GM23338 (cell line): ENCODE data around the gene TCAF1. TPM values are rescaled to one million over a fixed set of nuclear protein-coding genes. Genes with fewer than 3 reads are reported as not detected.

Experiments used
- ATAC-seq: fragments of 200-7000 bp; cut with Tn5 transposase; 3 replicates; pipeline ENCODE4 v1.9.1; 2020
- DNase-seq: peaks from one replicate; pipeline ENCODE4 v3.0.0-alpha.2; 2015; ENCODE audit warnings: low spot score
- H2AFZ ChIP-seq: fragments of 200-600 bp; sonication (generic); 2 replicates; pipeline ENCODE4 v1.8.0; 2016; ENCODE audit warnings: antibody characterized with exemption, mild to moderate bottlenecking, moderate library complexity
- H3F3A ChIP-seq: fragments of 200-600 bp; sonication (generic); replicated peaks from 2 replicates; pipeline ENCODE4 v1.8.0; 2017; ENCODE audit warnings: antibody characterized with exemption, mixed run types, low read depth
- H3K27ac ChIP-seq: fragments of 200-600 bp; sonication (generic); 2 replicates; pipeline ENCODE4 v1.6.1; 2016; ENCODE audit warnings: low read depth
- H3K27me3 ChIP-seq: fragments of 200-600 bp; sonication (generic); 2 replicates; pipeline ENCODE4 v1.8.0; 2016; ENCODE audit warnings: mild to moderate bottlenecking, mixed run types, moderate library complexity; ENCODE audit not compliant: insufficient read depth
- H3K36me3 ChIP-seq: fragments of 200-600 bp; sonication (generic); 2 replicates; pipeline ENCODE4 v1.8.0; 2016; ENCODE audit warnings: mild to moderate bottlenecking; ENCODE audit not compliant: insufficient read depth
- H3K4me1 ChIP-seq: fragments of 200-600 bp; sonication (generic); 2 replicates; pipeline ENCODE4 v1.8.0; 2016; ENCODE audit warnings: mild to moderate bottlenecking, moderate library complexity; ENCODE audit not compliant: insufficient read depth
- H3K4me2 ChIP-seq: fragments of 200-600 bp; sonication (generic); 2 replicates; pipeline ENCODE4 v1.7.1; 2017; ENCODE audit warnings: mixed run types
- H3K4me3 ChIP-seq: fragments of 200-600 bp; sonication (generic); 2 replicates; pipeline ENCODE4 v1.6.1; 2016; ENCODE audit warnings: mixed run types
- H3K79me2 ChIP-seq: fragments of 200-600 bp; sonication (generic); replicated peaks from 2 replicates; pipeline ENCODE4 v1.8.0; 2017; ENCODE audit warnings: mild to moderate bottlenecking; ENCODE audit not compliant: insufficient read depth
- H3K9me2 ChIP-seq: fragments of 200-600 bp; sonication (generic); 2 replicates; pipeline ENCODE4 v1.8.0; 2017; ENCODE audit not compliant: insufficient read depth
- H4K20me1 ChIP-seq: fragments of 200-600 bp; sonication (generic); replicated peaks from 2 replicates; pipeline ENCODE4 v1.8.0; 2017; ENCODE audit warnings: mild to moderate bottlenecking; ENCODE audit not compliant: insufficient read depth
- H3K27ac Mint-ChIP-seq: 2 replicates; pipeline ENCODE4 v1.8.0; 2020; ENCODE audit warnings: inconsistent platforms, mild to moderate bottlenecking, moderate library complexity, mixed read lengths
- H3K27me3 Mint-ChIP-seq: 3 replicates; pipeline ENCODE4 v1.8.0; 2022; ENCODE audit warnings: low read depth, mild to moderate bottlenecking, moderate library complexity, mixed read lengths, inconsistent platforms; ENCODE audit not compliant: insufficient read depth, poor library complexity
- H3K36me3 Mint-ChIP-seq: 3 replicates; pipeline ENCODE4 v1.8.0; 2021; ENCODE audit warnings: low read depth, mild to moderate bottlenecking, inconsistent platforms, moderate library complexity, mixed read lengths
- H3K4me1 Mint-ChIP-seq: 3 replicates; pipeline ENCODE4 v1.8.0; 2020; ENCODE audit warnings: mild to moderate bottlenecking, inconsistent platforms, mixed read lengths
- H3K4me3 Mint-ChIP-seq: 3 replicates; pipeline ENCODE4 v1.8.0; 2021; ENCODE audit warnings: moderate library complexity, mild to moderate bottlenecking, inconsistent platforms, mixed read lengths
- H3K9me3 Mint-ChIP-seq: 3 replicates; pipeline ENCODE4 v1.8.0; 2020; ENCODE audit warnings: moderate library complexity, mild to moderate bottlenecking, inconsistent platforms, mixed read lengths
- CREB1 ChIP-seq: fragments of 250-450 bp; sonication (Bioruptor Pico); IDR thresholded peaks from 2 replicates; pipeline ENCODE4 v1.5.0; 2020; ENCODE audit warnings: low read depth, mild to moderate bottlenecking, moderate library complexity
- CTCF ChIP-seq, 2 experiments: fragments of 200-600 bp in 1 of 2; sonication (generic) in 1 of 2; conservative IDR thresholded peaks; 2 replicates each; pipeline versions ENCODE4 v1.5.1 to v1.6.1; 2016 to 2017; ENCODE audit warnings: antibody characterized with exemption in 2 of 2, low read depth in 2 of 2, mild to moderate bottlenecking in 2 of 2, moderate library complexity in 1 of 2
- ETS1 ChIP-seq: IDR thresholded peaks from 2 replicates; pipeline ENCODE4 v1.6.1; 2016; ENCODE audit warnings: antibody characterized with exemption
- EZH2 ChIP-seq: fragments of 200-600 bp; sonication (generic); IDR thresholded peaks from one replicate; pipeline ENCODE4 v1.8.0; 2017; ENCODE audit warnings: antibody characterized with exemption, mild to moderate bottlenecking, low read depth; ENCODE audit not compliant: unreplicated experiment
- EZH2phosphoT487 ChIP-seq: fragments of 200-600 bp; sonication (generic); IDR thresholded peaks from one replicate; pipeline ENCODE4 v1.8.1; 2018; ENCODE audit warnings: antibody characterized with exemption; ENCODE audit not compliant: unreplicated experiment
- NANOG ChIP-seq: IDR thresholded peaks from 2 replicates; pipeline ENCODE4 v1.6.1; 2016; ENCODE audit warnings: antibody characterized with exemption, borderline replicate concordance
- POLR2AphosphoS5 ChIP-seq: IDR thresholded peaks from 2 replicates; pipeline ENCODE4 v1.6.1; 2016; ENCODE audit warnings: antibody characterized with exemption, low read depth
- STAT1 ChIP-seq: IDR thresholded peaks from one replicate; pipeline ENCODE4 v1.6.1; 2016; ENCODE audit warnings: antibody characterized with exemption; ENCODE audit not compliant: unreplicated experiment
- ZNF114 ChIP-seq: fragments of 250-450 bp; sonication (Bioruptor Pico); IDR thresholded peaks from 2 replicates; pipeline ENCODE4 v1.5.0; 2020; ENCODE audit warnings: mild to moderate bottlenecking, moderate library complexity
- ZNF331 ChIP-seq: fragments of 250-450 bp; sonication (Bioruptor Pico); IDR thresholded peaks from 2 replicates; pipeline ENCODE4 v1.5.0; 2020; ENCODE audit warnings: low read depth, mild to moderate bottlenecking, moderate library complexity
- polyA plus RNA-seq: library from polyadenylated mRNA; unstranded; fragments of >200 nt; fragmentation: Nextera tagmentation; extraction: Ambion mirVana; gene quantifications from 2 replicates; pipeline ENCODE4 v1.2.1, GENCODE V29; 2016
- total RNA-seq: library from RNA; depleted of rRNA; stranded (reverse); fragments of >200 nt; shearing (Covaris generic); gene quantifications from 2 replicates; pipeline ENCODE4 v1.2.3, GENCODE V29; 2014
- TF ChIP-seq, protein P1 (sequence below): fragments of 250-450 bp; sonication (Bioruptor Pico); IDR thresholded peaks from 2 replicates; pipeline ENCODE4 v1.5.0; 2020; ENCODE audit warnings: mild to moderate bottlenecking, moderate library complexity
- TF ChIP-seq, protein P2 (sequence below): IDR thresholded peaks from one replicate; pipeline ENCODE4 v1.6.1; 2018; ENCODE audit warnings: antibody characterized with exemption; ENCODE audit not compliant: unreplicated experiment

TCAF1 gene
- total and polyA plus RNA-seq, 2 experiments from 2014 or later = 15.5 to 31.3 TPM

GRCh38 chr7:143948733-143949132 is 46.8 kb upstream of the TCAF1 start:
- Histone ChIP-seq H4K20me1 (no peaks in the 10 kb centered on the region), H3K79me2 (no peaks in the 10 kb centered on the region), H3K27ac (no peak overlapping the region), H3K4me1 (no peaks in the 10 kb centered on the region), H3F3A (no peaks in the 10 kb centered on the region), H3K36me3 (no peaks in the 10 kb centered on the region), H3K9me2 (peaks cover 5% of the 10 kb centered on the region), H2AFZ (no peak overlapping the region), H3K27me3 (no peaks in the 10 kb centered on the region), H3K4me3 (no peak overlapping the region), H3K4me2 (no peak overlapping the region)
- H3K27ac Mint-ChIP-seq = no peak overlapping the region
- no peaks in the 10 kb centered on the region for H3K36me3 Mint-ChIP-seq
- H3K9me3 Mint-ChIP-seq = no peaks in the 10 kb centered on the region; the same call in 1 of the 3 replicates
- no peak for TF ChIP-seq EZH2phosphoT487
- TF ChIP-seq NANOG = no peak
- no peak for TF ChIP-seq ETS1
- no peak for TF ChIP-seq CTCF (conservative IDR thresholded peaks at IDR 0.05; ENCODE audit: low read depth in 2 of 2)
- TF ChIP-seq, protein P1, sequence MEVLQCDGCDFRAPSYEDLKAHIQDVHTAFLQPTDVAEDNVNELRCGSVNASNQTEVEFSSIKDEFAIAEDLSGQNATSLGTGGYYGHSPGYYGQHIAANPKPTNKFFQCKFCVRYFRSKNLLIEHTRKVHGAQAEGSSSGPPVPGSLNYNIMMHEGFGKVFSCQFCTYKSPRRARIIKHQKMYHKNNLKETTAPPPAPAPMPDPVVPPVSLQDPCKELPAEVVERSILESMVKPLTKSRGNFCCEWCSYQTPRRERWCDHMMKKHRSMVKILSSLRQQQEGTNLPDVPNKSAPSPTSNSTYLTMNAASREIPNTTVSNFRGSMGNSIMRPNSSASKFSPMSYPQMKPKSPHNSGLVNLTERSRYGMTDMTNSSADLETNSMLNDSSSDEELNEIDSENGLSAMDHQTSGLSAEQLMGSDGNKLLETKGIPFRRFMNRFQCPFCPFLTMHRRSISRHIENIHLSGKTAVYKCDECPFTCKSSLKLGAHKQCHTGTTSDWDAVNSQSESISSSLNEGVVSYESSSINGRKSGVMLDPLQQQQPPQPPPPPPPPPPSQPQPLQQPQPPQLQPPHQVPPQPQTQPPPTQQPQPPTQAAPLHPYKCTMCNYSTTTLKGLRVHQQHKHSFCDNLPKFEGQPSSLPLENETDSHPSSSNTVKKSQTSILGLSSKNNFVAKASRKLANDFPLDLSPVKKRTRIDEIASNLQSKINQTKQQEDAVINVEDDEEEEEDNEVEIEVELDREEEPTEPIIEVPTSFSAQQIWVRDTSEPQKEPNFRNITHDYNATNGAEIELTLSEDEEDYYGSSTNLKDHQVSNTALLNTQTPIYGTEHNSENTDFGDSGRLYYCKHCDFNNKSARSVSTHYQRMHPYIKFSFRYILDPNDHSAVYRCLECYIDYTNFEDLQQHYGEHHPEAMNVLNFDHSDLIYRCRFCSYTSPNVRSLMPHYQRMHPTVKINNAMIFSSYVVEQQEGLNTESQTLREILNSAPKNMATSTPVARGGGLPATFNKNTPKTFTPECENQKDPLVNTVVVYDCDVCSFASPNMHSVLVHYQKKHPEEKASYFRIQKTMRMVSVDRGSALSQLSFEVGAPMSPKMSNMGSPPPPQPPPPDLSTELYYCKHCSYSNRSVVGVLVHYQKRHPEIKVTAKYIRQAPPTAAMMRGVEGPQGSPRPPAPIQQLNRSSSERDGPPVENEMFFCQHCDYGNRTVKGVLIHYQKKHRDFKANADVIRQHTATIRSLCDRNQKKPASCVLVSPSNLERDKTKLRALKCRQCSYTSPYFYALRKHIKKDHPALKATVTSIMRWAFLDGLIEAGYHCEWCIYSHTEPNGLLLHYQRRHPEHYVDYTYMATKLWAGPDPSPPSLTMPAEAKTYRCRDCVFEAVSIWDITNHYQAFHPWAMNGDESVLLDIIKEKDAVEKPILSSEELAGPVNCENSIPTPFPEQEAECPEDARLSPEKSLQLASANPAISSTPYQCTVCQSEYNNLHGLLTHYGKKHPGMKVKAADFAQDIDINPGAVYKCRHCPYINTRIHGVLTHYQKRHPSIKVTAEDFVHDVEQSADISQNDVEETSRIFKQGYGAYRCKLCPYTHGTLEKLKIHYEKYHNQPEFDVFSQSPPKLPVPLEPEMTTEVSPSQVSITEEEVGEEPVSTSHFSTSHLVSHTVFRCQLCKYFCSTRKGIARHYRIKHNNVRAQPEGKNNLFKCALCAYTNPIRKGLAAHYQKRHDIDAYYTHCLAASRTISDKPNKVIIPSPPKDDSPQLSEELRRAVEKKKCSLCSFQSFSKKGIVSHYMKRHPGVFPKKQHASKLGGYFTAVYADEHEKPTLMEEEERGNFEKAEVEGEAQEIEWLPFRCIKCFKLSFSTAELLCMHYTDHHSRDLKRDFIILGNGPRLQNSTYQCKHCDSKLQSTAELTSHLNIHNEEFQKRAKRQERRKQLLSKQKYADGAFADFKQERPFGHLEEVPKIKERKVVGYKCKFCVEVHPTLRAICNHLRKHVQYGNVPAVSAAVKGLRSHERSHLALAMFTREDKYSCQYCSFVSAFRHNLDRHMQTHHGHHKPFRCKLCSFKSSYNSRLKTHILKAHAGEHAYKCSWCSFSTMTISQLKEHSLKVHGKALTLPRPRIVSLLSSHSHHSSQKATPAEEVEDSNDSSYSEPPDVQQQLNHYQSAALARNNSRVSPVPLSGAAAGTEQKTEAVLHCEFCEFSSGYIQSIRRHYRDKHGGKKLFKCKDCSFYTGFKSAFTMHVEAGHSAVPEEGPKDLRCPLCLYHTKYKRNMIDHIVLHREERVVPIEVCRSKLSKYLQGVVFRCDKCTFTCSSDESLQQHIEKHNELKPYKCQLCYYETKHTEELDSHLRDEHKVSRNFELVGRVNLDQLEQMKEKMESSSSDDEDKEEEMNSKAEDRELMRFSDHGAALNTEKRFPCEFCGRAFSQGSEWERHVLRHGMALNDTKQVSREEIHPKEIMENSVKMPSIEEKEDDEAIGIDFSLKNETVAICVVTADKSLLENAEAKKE (CRISPR knock-in tag) = no peak
- TF ChIP-seq STAT1 = no peak
- no peak for TF ChIP-seq CREB1 (CRISPR knock-in tag)
- TF ChIP-seq, protein P2, sequence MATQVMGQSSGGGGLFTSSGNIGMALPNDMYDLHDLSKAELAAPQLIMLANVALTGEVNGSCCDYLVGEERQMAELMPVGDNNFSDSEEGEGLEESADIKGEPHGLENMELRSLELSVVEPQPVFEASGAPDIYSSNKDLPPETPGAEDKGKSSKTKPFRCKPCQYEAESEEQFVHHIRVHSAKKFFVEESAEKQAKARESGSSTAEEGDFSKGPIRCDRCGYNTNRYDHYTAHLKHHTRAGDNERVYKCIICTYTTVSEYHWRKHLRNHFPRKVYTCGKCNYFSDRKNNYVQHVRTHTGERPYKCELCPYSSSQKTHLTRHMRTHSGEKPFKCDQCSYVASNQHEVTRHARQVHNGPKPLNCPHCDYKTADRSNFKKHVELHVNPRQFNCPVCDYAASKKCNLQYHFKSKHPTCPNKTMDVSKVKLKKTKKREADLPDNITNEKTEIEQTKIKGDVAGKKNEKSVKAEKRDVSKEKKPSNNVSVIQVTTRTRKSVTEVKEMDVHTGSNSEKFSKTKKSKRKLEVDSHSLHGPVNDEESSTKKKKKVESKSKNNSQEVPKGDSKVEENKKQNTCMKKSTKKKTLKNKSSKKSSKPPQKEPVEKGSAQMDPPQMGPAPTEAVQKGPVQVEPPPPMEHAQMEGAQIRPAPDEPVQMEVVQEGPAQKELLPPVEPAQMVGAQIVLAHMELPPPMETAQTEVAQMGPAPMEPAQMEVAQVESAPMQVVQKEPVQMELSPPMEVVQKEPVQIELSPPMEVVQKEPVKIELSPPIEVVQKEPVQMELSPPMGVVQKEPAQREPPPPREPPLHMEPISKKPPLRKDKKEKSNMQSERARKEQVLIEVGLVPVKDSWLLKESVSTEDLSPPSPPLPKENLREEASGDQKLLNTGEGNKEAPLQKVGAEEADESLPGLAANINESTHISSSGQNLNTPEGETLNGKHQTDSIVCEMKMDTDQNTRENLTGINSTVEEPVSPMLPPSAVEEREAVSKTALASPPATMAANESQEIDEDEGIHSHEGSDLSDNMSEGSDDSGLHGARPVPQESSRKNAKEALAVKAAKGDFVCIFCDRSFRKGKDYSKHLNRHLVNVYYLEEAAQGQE = no peak
- no peak for TF ChIP-seq ZNF331 (CRISPR knock-in tag)
- no peak for TF ChIP-seq POLR2AphosphoS5
- TF ChIP-seq ZNF114 = no peak
- no peak for TF ChIP-seq EZH2
- no peak for ATAC-seq
- H3K4me3 Mint-ChIP-seq = no peak overlapping the region
- H3K4me1 Mint-ChIP-seq = no peaks in the 10 kb centered on the region
- DNase-seq = no peak
- H3K27me3 Mint-ChIP-seq = no peaks in the 10 kb centered on the region
